ENCODE measurements around the gene EMC8. TPM values are rescaled to one million over a fixed set of nuclear protein-coding genes. Genes with fewer than 3 reads are reported as not detected.
A peak's percentile ranks its signal among the peaks of the same experiment; 100 is the strongest.

EMC8 gene
- total RNA-seq, 2 donors from 2014 or later, result 39.9 to 57.9 TPM

DNA sequence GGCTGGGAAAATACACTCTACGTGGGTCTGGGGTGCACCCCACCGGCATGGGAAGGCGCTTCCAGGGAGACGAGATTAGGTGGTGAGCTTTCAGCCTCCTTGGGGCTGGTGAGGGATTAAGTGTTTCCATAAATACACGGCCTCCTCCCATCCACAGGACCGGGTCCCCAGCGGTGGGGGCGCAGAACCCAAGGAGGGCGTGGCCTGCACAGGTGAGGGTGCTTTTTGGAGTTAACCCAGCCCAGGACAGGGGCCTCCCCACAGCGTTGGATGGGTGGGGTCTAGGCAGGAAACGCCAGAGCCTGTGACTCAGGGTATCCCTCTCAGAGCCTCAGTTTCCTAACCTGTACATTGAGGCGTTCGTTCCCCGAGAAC, 49.6 kb downstream of the EMC8 start:
- H3K4me1 Mint-ChIP-seq (ENCODE audit: low read depth in 2 of 2), result peaks cover 3 to 6% of the 10 kb centered on the region in 2 donors

GRCh38 chr16:85746460-85747215, 52.7 kb downstream of the EMC8 start:
- H3K27ac Mint-ChIP-seq, result no peak overlapping the region
- peaks cover 3 to 6% of the 10 kb centered on the region in 2 donors for H3K4me1 Mint-ChIP-seq (ENCODE audit: low read depth in 2 of 2)
- no peak overlapping the region for H3K4me3 Mint-ChIP-seq
- DNase-seq (ENCODE audit: low spot score) (no peak), ATAC-seq (no peak)
- H3K27me3 Mint-ChIP-seq, result peaks cover 7 to 11% of the 10 kb centered on the region in 2 donors
- H3K9me3 Mint-ChIP-seq, result no peaks in the 10 kb centered on the region
- no peaks in the 10 kb centered on the region for H3K36me3 Mint-ChIP-seq

More for the DNA sequence above, 49.6 kb downstream of the EMC8 start:
- peaks cover 7 to 15% of the 10 kb centered on the region in 2 donors for H3K27me3 Mint-ChIP-seq
- no peaks in the 10 kb centered on the region for H3K36me3 Mint-ChIP-seq
- no peaks in the 10 kb centered on the region for H3K9me3 Mint-ChIP-seq
- no peak for DNase-seq (ENCODE audit: low spot score)
- H3K4me3 Mint-ChIP-seq, result peak overlapping the region; percentile 76
- no peak overlapping the region for H3K27ac Mint-ChIP-seq
- ATAC-seq, result no peak

DNA sequence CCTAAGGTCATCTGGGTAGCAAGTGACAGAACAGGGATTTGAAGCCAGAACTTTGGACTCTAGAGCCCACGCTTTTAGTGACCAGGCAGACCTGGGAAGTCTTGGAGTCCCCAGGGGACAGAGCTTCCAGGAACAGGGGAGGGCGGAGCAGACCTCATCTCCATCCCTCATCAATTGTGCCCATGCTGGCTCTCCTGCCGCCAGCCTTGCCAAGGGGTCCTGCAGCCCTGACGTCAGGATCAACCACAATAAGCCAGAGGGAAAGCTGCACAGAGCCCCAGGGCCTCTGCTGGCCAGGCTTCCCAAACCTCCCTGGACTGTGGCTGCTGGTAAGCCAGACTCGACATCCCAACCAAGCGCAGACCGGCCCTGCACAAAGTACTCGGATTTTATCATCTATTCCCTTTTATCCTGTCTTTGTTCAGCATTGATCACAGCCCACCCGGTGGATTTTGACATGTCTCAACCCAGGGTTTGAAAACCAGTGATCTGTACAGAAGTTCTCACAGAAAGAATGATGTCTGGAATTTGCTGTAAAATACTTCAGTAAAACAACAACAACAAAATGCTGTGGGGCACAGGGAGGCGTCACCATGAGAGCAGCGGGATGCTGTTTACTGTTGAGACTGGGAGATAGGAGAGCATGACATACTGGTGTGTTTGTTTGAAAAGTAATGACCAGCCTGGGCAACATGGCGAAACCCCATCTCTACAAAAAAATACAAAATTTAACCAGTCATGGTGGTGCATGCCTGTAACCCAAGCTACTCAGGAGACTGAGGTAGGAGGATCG, 60.2 kb downstream of the EMC8 start:
- DNase-seq (ENCODE audit: low spot score) (no peak), ATAC-seq (no peak)
- Mint-ChIP-seq H3K27ac (no peak overlapping the region), H3K4me1 (ENCODE audit: low read depth in 2 of 2) (peaks cover 12 to 16% of the 10 kb centered on the region in 2 donors), H3K9me3 (no peaks in the 10 kb centered on the region), H3K27me3 (no peaks in the 10 kb centered on the region), H3K4me3 (no peak overlapping the region), H3K36me3 (no peaks in the 10 kb centered on the region)

DNA sequence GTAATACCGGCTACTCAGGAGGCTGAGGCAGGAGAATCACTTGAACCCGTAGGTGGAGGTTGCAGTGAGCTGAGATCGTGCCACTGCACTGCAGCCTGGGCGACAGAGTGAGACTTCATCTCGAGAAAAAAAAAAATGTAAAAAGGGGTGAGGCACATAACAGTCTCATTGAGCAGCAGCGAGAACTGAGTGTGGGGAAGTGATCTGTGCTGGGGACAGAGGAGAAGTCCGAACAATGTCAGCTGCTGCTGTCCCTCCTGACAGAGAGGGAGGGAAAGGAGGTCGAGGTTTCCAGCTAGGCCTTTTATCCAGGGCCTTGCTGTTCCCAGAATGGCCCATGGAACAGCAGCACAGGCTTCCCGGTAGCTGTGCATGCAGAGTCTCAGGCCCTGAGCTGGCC, 62.4 kb downstream of the EMC8 start:
- Mint-ChIP-seq H3K36me3 (no peaks in the 10 kb centered on the region), H3K27me3 (no peaks in the 10 kb centered on the region), H3K4me3 (no peak overlapping the region), H3K4me1 (ENCODE audit: low read depth in 2 of 2) (peaks cover 12 to 19% of the 10 kb centered on the region in 2 donors), H3K27ac (no peak overlapping the region), H3K9me3 (no peaks in the 10 kb centered on the region)
- DNase-seq (ENCODE audit: low spot score) (no peak), ATAC-seq (no peak)

GRCh38 chr16:85735946-85736345, 63.4 kb downstream of the EMC8 start:
- H3K27me3 Mint-ChIP-seq, result no peaks in the 10 kb centered on the region
- peak in 1 of 2 donors; percentile 8 for ATAC-seq
- no peak for DNase-seq (ENCODE audit: low spot score)
- no peaks in the 10 kb centered on the region for H3K36me3 Mint-ChIP-seq
- no peaks in the 10 kb centered on the region for H3K9me3 Mint-ChIP-seq
- peak overlapping the region; percentile 15 for H3K4me3 Mint-ChIP-seq
- H3K4me1 Mint-ChIP-seq (ENCODE audit: low read depth in 2 of 2), result peaks cover 12 to 19% of the 10 kb centered on the region in 2 donors
- peak overlapping the region in 1 of 2 donors; percentile 76 for H3K27ac Mint-ChIP-seq

GRCh38 chr16:85735225-85735635, 64.1 kb downstream of the EMC8 start:
- peaks cover 12 to 19% of the 10 kb centered on the region in 2 donors for H3K4me1 Mint-ChIP-seq (ENCODE audit: low read depth in 2 of 2)
- H3K9me3 Mint-ChIP-seq, result no peaks in the 10 kb centered on the region
- H3K27ac Mint-ChIP-seq, result peak overlapping the region in 1 of 2 donors; percentile 76
- peak overlapping the region; percentile 15 for H3K4me3 Mint-ChIP-seq
- ATAC-seq (peak; percentile 70 to 75), DNase-seq (ENCODE audit: low spot score) (no peak)
- H3K36me3 Mint-ChIP-seq, result no peaks in the 10 kb centered on the region
- H3K27me3 Mint-ChIP-seq, result no peaks in the 10 kb centered on the region

GRCh38 chr16:85734311-85735017, 64.9 kb downstream of the EMC8 start:
- no peaks in the 10 kb centered on the region for H3K9me3 Mint-ChIP-seq
- DNase-seq (ENCODE audit: low spot score), result no peak
- no peaks in the 10 kb centered on the region for H3K36me3 Mint-ChIP-seq
- peaks cover 0 to 1% of the 10 kb centered on the region in 2 donors for H3K27me3 Mint-ChIP-seq
- no peak overlapping the region for H3K4me3 Mint-ChIP-seq
- H3K4me1 Mint-ChIP-seq (ENCODE audit: low read depth in 2 of 2), result peaks cover 12 to 19% of the 10 kb centered on the region in 2 donors
- H3K27ac Mint-ChIP-seq, result peak overlapping the region in 1 of 2 donors; percentile 76
- no peak for ATAC-seq

- H3K27ac Mint-ChIP-seq, result no peak overlapping the region
- H3K4me1 Mint-ChIP-seq (ENCODE audit: low read depth in 2 of 2), result peaks cover 12 to 19% of the 10 kb centered on the region in 2 donors
- no peaks in the 10 kb centered on the region for H3K36me3 Mint-ChIP-seq
- H3K4me3 Mint-ChIP-seq, result no peak overlapping the region
- ATAC-seq (no peak), DNase-seq (ENCODE audit: low spot score) (no peak)
- H3K9me3 Mint-ChIP-seq, result no peaks in the 10 kb centered on the region
- H3K27me3 Mint-ChIP-seq, result peaks cover 0 to 2% of the 10 kb centered on the region in 2 donors
These were observed 65.5 kb downstream of the EMC8 start for GRCh38 chr16:85733839-85734170.

GRCh38 chr16:85733155-85733838, 66.0 kb downstream of the EMC8 start:
- Mint-ChIP-seq H3K27ac (no peak overlapping the region), H3K36me3 (no peaks in the 10 kb centered on the region), H3K4me1 (ENCODE audit: low read depth in 2 of 2) (peaks cover 12 to 19% of the 10 kb centered on the region in 2 donors), H3K27me3 (peaks cover 0 to 2% of the 10 kb centered on the region in 2 donors), H3K4me3 (no peak overlapping the region), H3K9me3 (no peaks in the 10 kb centered on the region)
- ATAC-seq (no peak), DNase-seq (ENCODE audit: low spot score) (no peak)

GRCh38 chr16:85731179-85731578, 68.2 kb downstream of the EMC8 start:
- no peaks in the 10 kb centered on the region for H3K36me3 Mint-ChIP-seq
- peaks cover 0 to 2% of the 10 kb centered on the region in 2 donors for H3K27me3 Mint-ChIP-seq
- peaks cover 12 to 17% of the 10 kb centered on the region in 2 donors for H3K4me1 Mint-ChIP-seq (ENCODE audit: low read depth in 2 of 2)
- DNase-seq (ENCODE audit: low spot score) (no peak), ATAC-seq (no peak)
- no peak overlapping the region for H3K4me3 Mint-ChIP-seq
- no peaks in the 10 kb centered on the region for H3K9me3 Mint-ChIP-seq
- H3K27ac Mint-ChIP-seq, result no peak overlapping the region

- H3K4me3 Mint-ChIP-seq, result no peak overlapping the region
- H3K4me1 Mint-ChIP-seq (ENCODE audit: low read depth in 2 of 2), result peaks cover 2 to 7% of the 10 kb centered on the region in 2 donors
- DNase-seq (ENCODE audit: low spot score), result no peak
- no peaks in the 10 kb centered on the region for H3K36me3 Mint-ChIP-seq
- H3K27ac Mint-ChIP-seq, result no peak overlapping the region
- H3K9me3 Mint-ChIP-seq, result no peaks in the 10 kb centered on the region
- H3K27me3 Mint-ChIP-seq, result peaks cover 0 to 2% of the 10 kb centered on the region in 2 donors
- no peak for ATAC-seq
These were observed 69.2 kb downstream of the EMC8 start for GRCh38 chr16:85730186-85730465.

GRCh38 chr16:85729452-85730185, 69.7 kb downstream of the EMC8 start:
- Mint-ChIP-seq H3K27me3 (peaks cover 0 to 2% of the 10 kb centered on the region in 2 donors), H3K27ac (peak overlapping the region in 1 of 2 donors; percentile 30), H3K4me3 (no peak overlapping the region), H3K4me1 (ENCODE audit: low read depth in 2 of 2) (peaks cover 0 to 4% of the 10 kb centered on the region in 2 donors), H3K9me3 (no peaks in the 10 kb centered on the region), H3K36me3 (no peaks in the 10 kb centered on the region)
- DNase-seq (ENCODE audit: low spot score) (no peak), ATAC-seq (no peak)

- Mint-ChIP-seq H3K27me3 (peaks cover 0 to 2% of the 10 kb centered on the region in 2 donors), H3K27ac (no peak overlapping the region), H3K4me1 (ENCODE audit: low read depth in 2 of 2) (peaks cover 0 to 4% of the 10 kb centered on the region in 2 donors), H3K9me3 (no peaks in the 10 kb centered on the region), H3K36me3 (no peaks in the 10 kb centered on the region), H3K4me3 (no peak overlapping the region)
- ATAC-seq (no peak), DNase-seq (ENCODE audit: low spot score) (no peak)
These were observed 70.5 kb downstream of the EMC8 start for GRCh38 chr16:85728879-85729278.
